Body of pancreas (tissue), 4 donors: Measurements from ENCODE around the gene ANO4.

Experiments
- CTCF ChIP-seq, 7 experiments: fragments of 450-650 bp in 4 of 7; fragments of 200-600 bp in 3 of 7; sonication (generic) in 3 of 7; IDR thresholded peaks; one replicate each; pipeline ENCODE4 v1.5.1; 2016 to 2019; ENCODE audit warnings: antibody characterized with exemption in 7 of 7
- POLR2A ChIP-seq, 3 donors: fragments of 450-650 bp; IDR thresholded peaks; one replicate each; pipeline ENCODE4 v1.6.1; 2016; ENCODE audit warnings: antibody characterized with exemption in 3 of 3, mild to moderate bottlenecking in 2 of 3

- TF ChIP-seq CTCF (IDR thresholded peaks at IDR 0.05) (no peak), POLR2A (IDR thresholded peaks at IDR 0.05) (no peak)
These were observed 39.4 kb upstream of the ANO4 start for GRCh38 chr12:100755186-100755585.
